ENCODE data around the gene CKB.
A peak's percentile ranks its signal among the peaks of the same experiment; 100 is the strongest.

The CKB gene

GRCh38 chr14:103499709-103500108 lies 22.9 kb downstream of the CKB start:
- FAIRE-seq (no peak), DNase-seq (ENCODE audit: extremely low spot score, insufficient read length, low read depth) (no peak)

GRCh38 chr14:103496776-103497175 lies 25.9 kb downstream of the CKB start:
- FAIRE-seq: no peak
- DNase-seq (ENCODE audit: extremely low spot score, insufficient read length, low read depth): no peak

GRCh38 chr14:103495854-103496253 lies 26.8 kb downstream of the CKB start:
- DNase-seq (ENCODE audit: extremely low spot score, insufficient read length, low read depth): no peak
- FAIRE-seq: no peak

- FAIRE-seq (no peak), DNase-seq (ENCODE audit: extremely low spot score, insufficient read length, low read depth) (no peak)
These were observed 30.3 kb downstream of the CKB start for GRCh38 chr14:103492156-103492925.

DNA sequence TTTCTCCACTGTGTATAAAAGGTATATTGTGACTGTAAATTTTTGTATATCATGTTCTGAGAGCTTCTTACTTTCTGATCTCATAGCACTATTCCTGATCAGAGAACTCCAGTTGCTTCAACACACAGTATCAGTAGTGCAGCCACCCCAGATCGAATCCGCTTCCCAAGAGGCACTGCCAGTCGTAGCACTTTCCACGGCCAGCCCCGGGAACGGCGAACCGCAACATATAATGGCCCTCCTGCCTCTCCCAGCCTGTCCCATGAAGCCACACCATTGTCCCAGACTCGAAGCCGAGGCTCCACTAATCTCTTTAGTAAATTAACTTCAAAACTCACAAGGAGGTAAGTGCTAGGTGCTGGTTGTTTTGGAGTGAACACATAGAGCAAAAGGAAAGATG lies 30.9 kb downstream of the CKB start:
- DNase-seq (ENCODE audit: extremely low spot score, insufficient read length, low read depth) (no peak), FAIRE-seq (no peak)

DNA sequence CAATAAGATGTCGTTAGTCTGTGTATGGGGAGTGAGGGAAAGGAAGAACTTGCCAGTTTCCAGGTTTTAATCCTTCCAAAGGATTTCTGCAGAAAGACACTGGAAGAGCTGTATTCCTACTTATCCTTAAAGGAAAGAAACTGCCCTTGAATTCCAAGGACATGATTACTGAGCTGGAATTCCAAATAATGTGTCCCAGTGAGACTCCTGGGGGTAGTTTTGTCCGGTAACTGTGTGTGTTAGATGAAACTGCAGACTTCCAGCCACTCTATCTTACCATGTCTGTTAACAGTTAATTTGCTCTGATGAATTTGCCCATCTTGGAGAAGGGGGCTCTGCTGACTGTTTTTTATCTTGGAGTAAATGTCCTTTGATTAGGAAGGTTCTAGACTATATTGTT lies 33.0 kb downstream of the CKB start:
- DNase-seq (ENCODE audit: extremely low spot score, insufficient read length, low read depth) (no peak), FAIRE-seq (no peak)

DNA sequence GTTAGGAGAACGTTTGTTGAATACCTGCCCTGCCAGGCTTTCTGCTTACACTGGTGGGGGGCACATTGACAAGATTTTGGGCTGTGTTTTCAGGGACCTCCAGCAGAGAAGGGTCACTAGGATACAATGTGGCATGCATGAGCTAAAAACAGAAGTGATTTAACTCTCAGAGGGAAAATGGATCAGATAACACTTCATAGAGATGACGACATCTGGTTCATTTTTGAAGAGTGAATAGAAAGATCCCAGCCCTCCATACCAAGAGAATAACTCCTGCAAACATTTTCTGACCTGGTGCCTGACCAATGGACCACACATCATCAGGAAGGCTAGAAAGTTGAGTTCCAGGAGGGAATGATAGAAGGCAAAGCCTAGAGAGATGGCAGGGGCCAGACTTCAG lies 33.7 kb downstream of the CKB start:
- DNase-seq (ENCODE audit: extremely low spot score, insufficient read length, low read depth) (no peak), FAIRE-seq (no peak)

- no peak for DNase-seq (ENCODE audit: extremely low spot score, insufficient read length, low read depth)
- no peak for FAIRE-seq
These were observed 34.6 kb downstream of the CKB start for GRCh38 chr14:103488071-103488470.

GRCh38 chr14:103485504-103485903 lies 37.1 kb downstream of the CKB start:
- FAIRE-seq (no peak), DNase-seq (ENCODE audit: extremely low spot score, insufficient read length, low read depth) (no peak)

GRCh38 chr14:103483600-103483999 lies 39.0 kb downstream of the CKB start:
- DNase-seq (ENCODE audit: extremely low spot score, insufficient read length, low read depth) (no peak), FAIRE-seq (no peak)

- peak; percentile 76 for FAIRE-seq
- no peak for DNase-seq (ENCODE audit: extremely low spot score, insufficient read length, low read depth)
These were observed 42.0 kb downstream of the CKB start for GRCh38 chr14:103480595-103480994.

DNA sequence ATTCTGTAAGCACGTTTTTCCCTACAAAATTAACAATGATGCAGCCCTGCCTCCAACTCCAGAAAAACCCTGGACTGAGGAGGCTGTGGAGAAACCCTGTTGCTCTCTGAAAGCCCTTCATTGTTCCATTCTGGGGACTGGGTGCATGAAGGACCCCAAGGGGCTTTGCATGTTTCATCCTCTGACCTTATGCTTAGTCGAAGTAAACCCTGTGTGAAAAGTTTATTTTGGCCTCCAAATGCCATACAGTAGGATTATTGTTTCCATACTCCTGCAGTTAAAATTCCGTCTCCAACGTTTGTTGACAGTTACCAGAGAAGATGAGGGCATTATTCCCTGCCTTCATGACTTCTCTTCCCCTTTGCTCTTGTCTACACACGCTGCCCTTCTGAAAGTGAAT lies 46.0 kb downstream of the CKB start:
- FAIRE-seq: no peak
- DNase-seq (ENCODE audit: extremely low spot score, insufficient read length, low read depth): no peak

GRCh38 chr14:103476065-103476464 lies 46.6 kb downstream of the CKB start:
- FAIRE-seq: no peak
- DNase-seq (ENCODE audit: extremely low spot score, insufficient read length, low read depth): no peak

GRCh38 chr14:103474893-103475292 lies 47.7 kb downstream of the CKB start:
- DNase-seq (ENCODE audit: extremely low spot score, insufficient read length, low read depth) (no peak), FAIRE-seq (no peak)

GRCh38 chr14:103472939-103473338 lies 49.7 kb downstream of the CKB start:
- no peak for FAIRE-seq
- no peak for DNase-seq (ENCODE audit: extremely low spot score, insufficient read length, low read depth)
